ENCODE results near the gene UBAC2.

UBAC2 gene

GRCh38 chr13:99339230-99339721 lies 138.6 kb downstream of the UBAC2 start:
- DNase-seq (ENCODE audit: low read depth in 2 of 2): no peak

GRCh38 chr13:99339736-99340397 lies 139.2 kb downstream of the UBAC2 start:
- DNase-seq (ENCODE audit: low read depth in 2 of 2): no peak

GRCh38 chr13:99340638-99341037 lies 140.0 kb downstream of the UBAC2 start:
- DNase-seq (ENCODE audit: low read depth in 2 of 2): no peak

GRCh38 chr13:99341969-99342722 lies 141.5 kb downstream of the UBAC2 start:
- DNase-seq (ENCODE audit: low read depth in 2 of 2): no peak

GRCh38 chr13:99342723-99343315 lies 142.2 kb downstream of the UBAC2 start:
- no peak for DNase-seq (ENCODE audit: low read depth in 2 of 2)

- no peak for DNase-seq (ENCODE audit: low read depth in 2 of 2)
Observed at GRCh38 chr13:99344610-99345208, 144.1 kb downstream of the UBAC2 start.

- no peak for DNase-seq (ENCODE audit: low read depth in 2 of 2)
Observed at GRCh38 chr13:99345345-99345744, 144.7 kb downstream of the UBAC2 start.

- DNase-seq (ENCODE audit: low read depth in 2 of 2): no peak
Observed at GRCh38 chr13:99346335-99347042, 145.8 kb downstream of the UBAC2 start.

GRCh38 chr13:99347335-99347878 lies 146.8 kb downstream of the UBAC2 start:
- no peak for DNase-seq (ENCODE audit: low read depth in 2 of 2)

- no peak for DNase-seq (ENCODE audit: low read depth in 2 of 2)
Observed at GRCh38 chr13:99347911-99348451, 147.3 kb downstream of the UBAC2 start.

- DNase-seq (ENCODE audit: low read depth in 2 of 2): no peak
Observed at GRCh38 chr13:99350191-99350590, 149.5 kb downstream of the UBAC2 start.

- no peak for DNase-seq (ENCODE audit: low read depth in 2 of 2)
Observed at GRCh38 chr13:99351772-99352171, 151.1 kb downstream of the UBAC2 start.

- no peak for DNase-seq (ENCODE audit: low read depth in 2 of 2)
Observed at GRCh38 chr13:99352351-99353245, 151.9 kb downstream of the UBAC2 start.

GRCh38 chr13:99353246-99353600 lies 152.6 kb downstream of the UBAC2 start:
- no peak for DNase-seq (ENCODE audit: low read depth in 2 of 2)

- DNase-seq (ENCODE audit: low read depth in 2 of 2): no peak
Observed at GRCh38 chr13:99353836-99354235, 153.2 kb downstream of the UBAC2 start.

- no peak for DNase-seq (ENCODE audit: low read depth in 2 of 2)
Observed at GRCh38 chr13:99354371-99354951, 153.8 kb downstream of the UBAC2 start.

GRCh38 chr13:99355267-99356011 lies 154.8 kb downstream of the UBAC2 start:
- no peak for DNase-seq (ENCODE audit: low read depth in 2 of 2)

- no peak for DNase-seq (ENCODE audit: low read depth in 2 of 2)
Observed at GRCh38 chr13:99356012-99356261, 155.3 kb downstream of the UBAC2 start.

All from stimulated activated CD4-positive, alpha-beta T cell treated with anti-CD3 and anti-CD28 coated beads, Interleukin-1b, Interleukin-23, amount 100 ng/mL, for 1 hour (primary cell).